RWPE2 (cell line): ENCODE data around the gene FEZ2.

Experiments
- ATAC-seq: fragments of 200-7000 bp; cut with Tn5 transposase; 3 replicates; pipeline ENCODE4 v1.9.1; 2021; ENCODE audit warnings: low read depth
- DNase-seq: peaks from one replicate; pipeline ENCODE4 v3.0.0-alpha.2; 2020; ENCODE audit warnings: low spot score
- H3K27ac ChIP-seq: fragments of 450-650 bp; 2 replicates; pipeline ENCODE4 v1.5.1; 2017; ENCODE audit warnings: mild to moderate bottlenecking; ENCODE audit not compliant: poor library complexity, severe bottlenecking
- H3K27me3 ChIP-seq: fragments of 250-450 bp; sonication (Bioruptor Pico); 2 replicates; pipeline ENCODE4 v1.5.1; 2021; ENCODE audit warnings: mild to moderate bottlenecking, moderate library complexity; ENCODE audit not compliant: insufficient read depth, poor library complexity, severe bottlenecking
- H3K36me3 ChIP-seq: fragments of 250-450 bp; sonication (Bioruptor Pico); 2 replicates; pipeline ENCODE4 v1.5.1; 2020; ENCODE audit warnings: low read depth, mild to moderate bottlenecking, moderate library complexity
- H3K4me1 ChIP-seq: fragments of 250-450 bp; sonication (Bioruptor Pico); 2 replicates; pipeline ENCODE4 v1.5.1; 2021; ENCODE audit warnings: mild to moderate bottlenecking, moderate library complexity; ENCODE audit not compliant: insufficient read depth, poor library complexity, severe bottlenecking
- H3K4me3 ChIP-seq: fragments of 250-450 bp; sonication (Bioruptor Pico); 2 replicates; pipeline ENCODE4 v1.5.1; 2021; ENCODE audit warnings: mild to moderate bottlenecking, moderate library complexity; ENCODE audit not compliant: severe bottlenecking
- H3K9me3 ChIP-seq: fragments of 250-450 bp; sonication (Bioruptor Pico); 2 replicates; pipeline ENCODE4 v1.5.1; 2021; ENCODE audit warnings: mild to moderate bottlenecking, moderate library complexity; ENCODE audit not compliant: severe bottlenecking
- CTCF ChIP-seq: fragments of 450-650 bp; IDR thresholded peaks from one replicate; pipeline ENCODE4 v1.5.1; 2017; ENCODE audit warnings: mild to moderate bottlenecking, moderate library complexity; ENCODE audit not compliant: poor library complexity, severe bottlenecking

The FEZ2 gene

GRCh38 chr2:36577884-36578283 lies 20.1 kb downstream of the FEZ2 start:
- H3K4me1 ChIP-seq: peaks cover 11% of the 10 kb centered on the region
- TF ChIP-seq CTCF: no peak
- no peaks in the 10 kb centered on the region for H3K27me3 ChIP-seq
- H3K36me3 ChIP-seq: peaks cover 82% of the 10 kb centered on the region
- no peak overlapping the region for H3K4me3 ChIP-seq
- DNase-seq (no peak), ATAC-seq (no peak)
- H3K9me3 ChIP-seq: no peaks in the 10 kb centered on the region
- H3K27ac ChIP-seq: no peak overlapping the region

DNA sequence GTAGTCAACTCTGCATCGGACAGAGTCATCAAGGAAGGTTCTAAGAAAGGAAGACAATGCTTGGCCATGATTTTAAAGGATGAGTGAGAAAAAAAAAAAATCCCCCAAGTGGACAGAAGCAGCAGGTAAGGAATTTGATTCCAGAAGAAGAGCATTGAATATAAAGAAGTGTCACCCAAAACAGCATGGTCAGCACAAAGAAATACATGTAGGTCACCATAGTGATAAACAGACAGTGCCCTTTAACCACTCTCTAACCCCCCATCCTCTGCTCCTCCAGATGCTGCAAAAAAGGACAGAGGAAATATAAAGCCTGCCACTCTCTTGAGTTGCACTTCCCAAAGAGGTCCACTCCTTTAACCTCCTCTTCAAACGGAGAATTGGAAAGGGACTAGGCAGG lies 23.4 kb downstream of the FEZ2 start:
- no peak overlapping the region for H3K4me3 ChIP-seq
- H3K27me3 ChIP-seq: no peaks in the 10 kb centered on the region
- ATAC-seq (no peak), DNase-seq (no peak)
- TF ChIP-seq CTCF: no peak
- peaks cover 24% of the 10 kb centered on the region for H3K4me1 ChIP-seq
- H3K9me3 ChIP-seq: no peaks in the 10 kb centered on the region
- no peak overlapping the region for H3K27ac ChIP-seq
- H3K36me3 ChIP-seq: peaks cover 64% of the 10 kb centered on the region

- H3K36me3 ChIP-seq: peaks cover 54% of the 10 kb centered on the region
- no peak overlapping the region for H3K27ac ChIP-seq
- peaks cover 24% of the 10 kb centered on the region for H3K4me1 ChIP-seq
- no peak overlapping the region for H3K4me3 ChIP-seq
- no peak for TF ChIP-seq CTCF
- ATAC-seq (no peak), DNase-seq (no peak)
- H3K27me3 ChIP-seq: no peaks in the 10 kb centered on the region
- H3K9me3 ChIP-seq: no peaks in the 10 kb centered on the region
Observed at GRCh38 chr2:36573165-36573564, 24.8 kb downstream of the FEZ2 start.

GRCh38 chr2:36572719-36573059 lies 25.3 kb downstream of the FEZ2 start:
- Histone ChIP-seq H3K27me3 (no peaks in the 10 kb centered on the region), H3K4me1 (peaks cover 28% of the 10 kb centered on the region), H3K36me3 (peaks cover 49% of the 10 kb centered on the region), H3K27ac (peak overlapping the region; percentile 23), H3K4me3 (no peak overlapping the region), H3K9me3 (no peaks in the 10 kb centered on the region)
- TF ChIP-seq CTCF: no peak
- no peak for ATAC-seq
- DNase-seq: no peak

- H3K4me3 ChIP-seq: no peak overlapping the region
- H3K27ac ChIP-seq: peak overlapping the region; percentile 23
- ATAC-seq: no peak
Observed at GRCh38 chr2:36572054-36572718, 25.8 kb downstream of the FEZ2 start.

More at GRCh38 chr2:36572054-36572718, 25.8 kb downstream of the FEZ2 start:
- no peak for TF ChIP-seq CTCF
- peaks cover 44% of the 10 kb centered on the region for H3K36me3 ChIP-seq
- no peak for DNase-seq
- H3K4me1 ChIP-seq: peaks cover 29% of the 10 kb centered on the region
- no peaks in the 10 kb centered on the region for H3K9me3 ChIP-seq
- no peaks in the 10 kb centered on the region for H3K27me3 ChIP-seq
